NB4 (cell line): ENCODE results near the gene AFMID.
A peak's percentile ranks its signal among the peaks of the same experiment; 100 is the strongest.

Experiments used
- POLR2A ChIP-seq: IDR thresholded peaks from 2 replicates; pipeline ENCODE4 v1.6.1; 2011; ENCODE audit warnings: mild to moderate bottlenecking; ENCODE audit not compliant: insufficient read length; ENCODE audit errors: extremely low read depth
- TF ChIP-seq, protein P1 (sequence below): IDR thresholded peaks from one replicate; pipeline ENCODE4 v1.5.1; 2012; ENCODE audit warnings: low read depth, low read length

DNA sequence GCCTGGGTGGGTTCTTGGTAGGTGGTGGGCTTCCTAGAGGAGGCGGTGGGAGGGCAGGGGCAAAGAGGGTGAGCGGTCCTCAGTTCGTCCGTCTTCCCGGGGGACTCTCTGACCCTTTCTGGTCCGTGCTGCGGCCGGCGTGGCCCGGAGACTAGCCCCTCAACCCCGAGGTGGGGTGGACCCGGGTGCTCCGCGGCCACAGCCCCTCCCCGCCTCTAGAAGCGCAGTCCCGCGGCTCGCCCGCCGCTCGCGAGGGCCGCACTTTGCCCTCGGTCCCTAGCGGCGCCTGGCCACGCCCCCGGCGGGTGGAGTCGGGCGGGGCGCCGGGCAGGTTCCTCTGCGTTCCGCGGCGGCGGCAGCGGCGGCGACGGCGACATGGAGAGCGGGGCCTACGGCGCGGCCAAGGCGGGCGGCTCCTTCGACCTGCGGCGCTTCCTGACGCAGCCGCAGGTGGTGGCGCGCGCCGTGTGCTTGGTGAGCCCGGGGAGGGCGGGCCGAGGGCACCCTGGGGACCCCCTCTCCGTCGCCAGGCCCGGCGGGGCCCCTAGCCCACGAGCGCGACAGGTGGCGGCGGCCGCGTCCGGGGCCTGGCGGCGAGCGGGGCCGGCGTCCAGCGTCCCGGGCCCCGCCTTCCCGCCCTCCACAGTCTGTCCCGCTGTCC lies 18.8 kb upstream of the AFMID start, which contains the start of gene SYNGR2:
- TF ChIP-seq POLR2A: peak; percentile 78
- TF ChIP-seq, protein P1, sequence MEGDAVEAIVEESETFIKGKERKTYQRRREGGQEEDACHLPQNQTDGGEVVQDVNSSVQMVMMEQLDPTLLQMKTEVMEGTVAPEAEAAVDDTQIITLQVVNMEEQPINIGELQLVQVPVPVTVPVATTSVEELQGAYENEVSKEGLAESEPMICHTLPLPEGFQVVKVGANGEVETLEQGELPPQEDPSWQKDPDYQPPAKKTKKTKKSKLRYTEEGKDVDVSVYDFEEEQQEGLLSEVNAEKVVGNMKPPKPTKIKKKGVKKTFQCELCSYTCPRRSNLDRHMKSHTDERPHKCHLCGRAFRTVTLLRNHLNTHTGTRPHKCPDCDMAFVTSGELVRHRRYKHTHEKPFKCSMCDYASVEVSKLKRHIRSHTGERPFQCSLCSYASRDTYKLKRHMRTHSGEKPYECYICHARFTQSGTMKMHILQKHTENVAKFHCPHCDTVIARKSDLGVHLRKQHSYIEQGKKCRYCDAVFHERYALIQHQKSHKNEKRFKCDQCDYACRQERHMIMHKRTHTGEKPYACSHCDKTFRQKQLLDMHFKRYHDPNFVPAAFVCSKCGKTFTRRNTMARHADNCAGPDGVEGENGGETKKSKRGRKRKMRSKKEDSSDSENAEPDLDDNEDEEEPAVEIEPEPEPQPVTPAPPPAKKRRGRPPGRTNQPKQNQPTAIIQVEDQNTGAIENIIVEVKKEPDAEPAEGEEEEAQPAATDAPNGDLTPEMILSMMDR: no peak
